Measurements from ENCODE around the gene FSIP1. TPM values are rescaled to one million over a fixed set of nuclear protein-coding genes. Genes with fewer than 3 reads are reported as not detected.

Gene FSIP1
- total RNA-seq, 1 experiment from 2014 or later = 1.1 TPM

GRCh38 chr15:39685999-39686613 lies 96.5 kb downstream of the FSIP1 start:
- DNase-seq (ENCODE audit: low read depth) = peak; percentile 55

- DNase-seq (ENCODE audit: low read depth) = no peak
These were observed 97.3 kb downstream of the FSIP1 start for GRCh38 chr15:39685367-39685766.

GRCh38 chr15:39684233-39684632 lies 98.4 kb downstream of the FSIP1 start:
- peak; percentile 33 for DNase-seq (ENCODE audit: low read depth)

DNA sequence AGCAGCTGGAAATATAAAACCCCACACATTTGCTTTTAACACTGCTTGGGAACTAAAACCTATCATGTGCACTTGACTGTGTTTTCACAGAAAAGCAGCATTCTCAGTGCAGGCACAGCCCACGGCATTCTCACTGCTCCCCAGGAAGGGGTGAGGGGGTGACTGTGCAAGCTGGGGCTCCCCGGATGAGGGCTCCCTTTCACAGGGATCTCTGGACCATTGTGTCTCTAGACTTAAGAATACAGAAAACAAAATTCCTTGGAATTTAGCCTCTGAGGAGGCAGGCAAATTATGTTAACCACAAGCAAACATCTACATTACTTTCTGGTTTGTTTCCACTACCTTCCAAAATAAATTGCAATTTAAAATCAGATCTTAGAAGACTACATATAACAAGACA lies 100.3 kb downstream of the FSIP1 start:
- DNase-seq (ENCODE audit: low read depth) = peak; percentile 42

GRCh38 chr15:39680868-39681267 lies 101.8 kb downstream of the FSIP1 start:
- DNase-seq (ENCODE audit: low read depth) = no peak

- DNase-seq (ENCODE audit: low read depth) = no peak
These were observed 110.0 kb downstream of the FSIP1 start for GRCh38 chr15:39672666-39673065.

- DNase-seq (ENCODE audit: low read depth) = no peak
These were observed 110.5 kb downstream of the FSIP1 start for GRCh38 chr15:39672184-39672583.

- DNase-seq (ENCODE audit: low read depth) = peak; percentile 19
These were observed 112.0 kb downstream of the FSIP1 start for GRCh38 chr15:39670687-39671086.

GRCh38 chr15:39669661-39670060 lies 113.0 kb downstream of the FSIP1 start:
- DNase-seq (ENCODE audit: low read depth) = no peak

GRCh38 chr15:39669241-39669640 lies 113.4 kb downstream of the FSIP1 start:
- DNase-seq (ENCODE audit: low read depth) = no peak

DNA sequence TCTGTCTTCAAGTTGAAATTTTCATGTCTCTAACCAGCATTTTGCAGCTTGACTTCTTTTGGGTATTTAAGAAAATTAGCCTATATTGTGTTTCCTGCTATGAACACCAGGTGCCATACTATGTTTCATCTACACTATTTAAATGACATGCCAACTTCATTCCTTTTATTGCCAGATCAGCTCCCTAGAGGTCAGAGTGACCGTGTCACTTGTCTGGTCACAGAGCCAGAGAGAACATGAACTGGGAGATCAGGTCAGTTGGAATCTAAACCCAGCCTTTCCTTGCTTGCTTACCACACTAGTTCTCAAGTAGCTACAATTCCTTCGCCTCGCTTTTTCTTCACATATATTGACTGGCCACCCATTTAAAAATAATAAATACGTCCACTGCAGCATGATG lies 114.2 kb downstream of the FSIP1 start:
- no peak for DNase-seq (ENCODE audit: low read depth)

DNA sequence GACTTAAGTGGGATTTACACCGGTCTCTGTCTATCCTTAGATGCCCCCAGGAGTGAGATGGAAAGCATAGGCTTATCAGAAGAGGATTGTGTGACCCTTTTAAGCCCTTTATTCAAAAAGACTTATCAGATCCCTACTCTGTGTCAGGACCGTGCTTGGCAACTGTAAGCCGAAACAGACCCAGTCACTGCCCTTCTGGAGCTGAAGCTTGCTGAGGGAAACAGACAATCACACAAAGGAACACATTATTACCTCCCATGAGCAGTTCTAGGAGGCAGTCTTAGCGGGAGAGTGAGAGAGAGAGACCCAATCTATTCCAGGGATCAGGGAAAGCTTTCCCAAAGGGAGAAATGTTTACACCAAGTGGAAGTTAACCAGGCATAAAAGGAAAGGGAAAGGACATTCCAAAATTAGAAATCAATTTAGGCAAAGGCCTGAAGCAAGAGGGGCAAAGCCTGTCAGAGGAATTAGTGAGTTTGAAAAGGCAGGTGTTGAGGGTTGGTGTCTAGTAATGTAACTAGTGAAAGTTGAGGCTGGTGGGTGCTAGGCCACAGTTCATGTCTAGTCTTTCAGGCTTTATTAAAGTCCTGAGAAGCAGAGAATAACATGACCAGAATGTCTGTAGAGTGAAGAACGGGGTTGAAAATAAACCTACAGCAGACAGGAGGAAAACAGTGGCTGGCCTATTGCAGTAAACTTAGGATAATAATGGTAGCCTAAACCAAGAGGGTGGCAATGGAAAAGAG lies 115.1 kb downstream of the FSIP1 start:
- no peak for DNase-seq (ENCODE audit: low read depth)

GRCh38 chr15:39666677-39667076 lies 116.0 kb downstream of the FSIP1 start:
- peak; percentile 42 for DNase-seq (ENCODE audit: low read depth)

GRCh38 chr15:39665629-39666250 lies 116.9 kb downstream of the FSIP1 start:
- DNase-seq (ENCODE audit: low read depth) = no peak

DNA sequence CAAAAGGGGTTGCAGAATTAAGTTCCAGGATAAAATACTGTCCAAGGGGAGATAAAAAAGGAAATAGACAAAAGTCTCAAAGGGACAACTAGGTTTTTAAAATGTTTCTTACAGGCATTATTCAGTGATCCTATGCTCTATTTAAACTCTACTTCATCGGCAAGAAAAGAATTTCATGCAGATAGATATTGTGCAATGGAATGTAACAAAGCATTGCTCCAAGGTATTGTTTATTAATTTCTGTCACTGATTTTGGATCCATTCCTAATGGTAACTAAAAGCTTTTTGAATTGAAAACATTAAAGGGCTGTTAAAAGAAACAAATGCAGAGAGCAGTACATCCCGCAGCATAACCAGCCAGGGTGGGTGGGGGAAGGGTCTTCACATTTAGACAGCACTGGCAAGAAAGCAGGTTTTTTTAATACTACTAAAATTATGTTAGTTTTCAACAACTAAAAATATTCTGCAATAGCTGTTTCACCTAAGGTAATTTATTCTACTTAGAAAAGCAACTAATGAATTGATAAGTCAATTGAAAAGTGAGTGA lies 118.9 kb downstream of the FSIP1 start:
- DNase-seq (ENCODE audit: low read depth) = no peak

DNA sequence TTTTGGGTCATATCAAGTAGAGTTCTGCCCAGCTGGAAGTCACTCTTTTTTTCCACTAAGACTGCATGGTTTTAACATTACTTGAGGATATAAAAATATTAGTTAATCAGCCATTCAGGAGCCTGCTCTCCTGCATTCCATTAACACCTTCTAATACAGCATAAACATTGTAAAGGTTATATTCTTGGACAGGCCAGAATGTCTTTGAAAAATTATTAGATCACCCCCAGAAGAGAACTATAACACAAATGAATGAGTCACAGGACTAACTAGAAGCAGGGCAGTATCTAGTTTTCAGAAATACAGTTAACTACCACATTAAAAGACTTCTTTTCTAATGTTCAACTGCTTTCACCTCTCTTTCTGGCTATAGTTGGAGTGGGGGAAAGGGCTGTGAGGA lies 120.9 kb downstream of the FSIP1 start:
- DNase-seq (ENCODE audit: low read depth) = no peak

- no peak for DNase-seq (ENCODE audit: low read depth)
These were observed 123.9 kb downstream of the FSIP1 start for GRCh38 chr15:39658740-39659139.

DNA sequence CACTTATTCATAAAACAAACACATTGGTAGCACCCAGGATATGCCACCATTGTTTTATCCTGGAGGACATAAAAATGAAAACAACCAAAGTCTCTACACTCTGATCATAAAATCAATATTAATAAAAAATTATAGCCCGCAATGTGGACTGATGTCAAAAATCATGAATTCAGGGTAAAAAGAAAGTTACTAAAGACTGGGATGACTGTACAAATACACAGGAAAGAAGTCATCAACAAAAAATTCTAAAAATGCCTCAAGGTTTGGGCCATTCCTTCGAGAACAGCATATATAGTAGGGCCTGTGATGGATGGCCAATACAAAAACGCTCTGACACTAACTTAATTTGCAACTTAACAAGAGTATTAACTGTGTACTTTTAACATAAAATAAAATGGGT lies 125.0 kb downstream of the FSIP1 start:
- DNase-seq (ENCODE audit: low read depth) = peak; percentile 66

DNA sequence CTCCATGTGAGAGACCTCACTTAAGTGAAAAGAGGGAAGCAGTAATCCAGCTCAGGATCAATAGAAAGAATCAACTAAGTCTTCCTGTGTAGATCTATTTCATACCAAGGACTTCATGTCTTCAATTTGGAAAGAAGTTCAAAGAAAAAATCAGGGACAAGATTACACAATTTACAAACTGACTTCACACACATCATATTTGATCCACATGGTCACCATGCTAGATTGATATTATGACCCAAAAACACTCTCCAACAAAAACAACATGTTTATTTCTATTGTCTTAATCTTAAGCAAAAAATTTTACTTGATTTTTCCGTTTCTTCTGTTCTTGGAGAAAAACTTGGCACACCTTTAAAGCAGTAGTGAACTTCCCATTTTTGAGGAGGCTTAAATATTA lies 125.5 kb downstream of the FSIP1 start:
- DNase-seq (ENCODE audit: low read depth) = no peak

DNA sequence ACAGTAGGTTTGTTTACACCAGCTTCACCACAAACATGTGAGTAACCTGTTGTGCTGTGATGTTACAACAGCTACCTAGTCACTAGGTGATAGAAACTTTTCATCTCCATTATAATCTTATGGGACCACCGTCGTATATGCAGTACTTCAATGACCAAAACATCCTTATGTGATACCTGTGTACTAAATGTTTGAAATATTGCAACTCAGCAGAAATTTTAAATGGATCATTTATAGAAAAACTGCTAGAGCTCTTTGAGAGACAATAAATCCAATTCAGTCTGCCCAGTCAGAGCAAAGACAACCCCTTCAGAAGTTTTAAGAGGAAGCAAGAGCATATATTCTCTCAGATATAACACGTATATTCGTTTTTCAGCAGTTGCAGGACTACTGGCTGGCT lies 128.3 kb downstream of the FSIP1 start:
- DNase-seq (ENCODE audit: low read depth) = no peak

DNA sequence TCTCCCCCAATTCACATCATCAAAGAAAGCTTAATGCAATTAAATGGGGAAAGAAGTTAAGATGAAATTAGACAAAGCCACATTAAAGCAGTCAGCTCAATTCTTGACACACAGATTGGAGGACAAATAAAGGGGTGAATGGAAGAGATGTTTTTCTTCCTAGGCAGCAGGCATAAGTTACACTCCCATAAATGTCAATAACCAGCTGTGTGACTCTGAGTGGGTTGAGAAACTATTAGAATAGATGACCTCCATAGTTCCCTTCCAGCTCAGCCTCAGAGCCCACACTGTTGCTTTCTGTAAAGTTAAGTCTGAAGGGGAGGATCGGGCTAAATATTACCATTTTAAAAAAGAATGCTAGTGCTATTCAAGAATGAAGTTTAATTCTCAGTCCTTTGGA lies 130.8 kb downstream of the FSIP1 start:
- DNase-seq (ENCODE audit: low read depth) = no peak

GRCh38 chr15:39651295-39651694 lies 131.3 kb downstream of the FSIP1 start:
- no peak for DNase-seq (ENCODE audit: low read depth)

DNA sequence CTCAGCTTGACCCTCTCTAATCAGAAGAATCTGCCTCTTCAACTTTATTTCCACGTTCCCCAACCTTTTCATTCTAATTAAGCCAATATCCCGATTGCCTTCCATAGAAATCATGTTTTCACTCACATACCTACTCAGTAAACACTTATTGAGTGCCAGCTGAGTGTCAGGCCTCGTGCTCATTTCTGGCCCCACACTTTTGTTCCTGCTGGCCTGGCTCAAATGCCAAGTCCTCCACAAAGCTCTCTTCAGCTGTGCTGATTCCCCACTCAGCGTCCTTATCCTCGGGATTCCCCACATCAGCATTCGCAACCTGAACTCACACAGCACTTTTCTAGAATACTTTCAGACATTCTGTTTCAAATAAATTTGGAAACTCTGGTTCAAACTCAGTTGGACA lies 132.9 kb downstream of the FSIP1 start:
- no peak for DNase-seq (ENCODE audit: low read depth)

Data from LHCN-M2 (cell line).